MM.1S (cell line): ENCODE measurements around the gene KRTAP2-3.

Experiments used
- DNase-seq: peaks from one replicate; pipeline ENCODE4 v3.0.0-alpha.2; 2015
- H2AFZ ChIP-seq: fragments of 300-600 bp; sonication (generic); 2 replicates; pipeline ENCODE4 v1.6.0; 2016; ENCODE audit warnings: antibody characterized with exemption, low read length
- H3F3A ChIP-seq: fragments of 300-600 bp; sonication (generic); 2 replicates; pipeline ENCODE4 v1.6.1; 2016; ENCODE audit warnings: mild to moderate bottlenecking, antibody characterized with exemption, low read length, moderate library complexity, mixed read lengths; ENCODE audit not compliant: insufficient read depth
- H3K27ac ChIP-seq: fragments of 300-600 bp; sonication (generic); 2 replicates; pipeline ENCODE4 v1.5.1; 2016; ENCODE audit warnings: mild to moderate bottlenecking, low read length
- H3K27me3 ChIP-seq: fragments of 300-600 bp; sonication (generic); replicated peaks from 2 replicates; pipeline ENCODE4 v1.6.0; 2016; ENCODE audit warnings: low read length; ENCODE audit not compliant: insufficient read depth
- H3K36me3 ChIP-seq: fragments of 300-600 bp; sonication (generic); replicated peaks from 2 replicates; pipeline ENCODE4 v1.6.1; 2016; ENCODE audit warnings: mild to moderate bottlenecking, low read length, mixed read lengths; ENCODE audit not compliant: insufficient read depth
- H3K4me1 ChIP-seq: fragments of 300-600 bp; sonication (generic); 2 replicates; pipeline ENCODE4 v1.6.1; 2016; ENCODE audit warnings: low read length, mixed read lengths
- H3K4me2 ChIP-seq: fragments of 300-600 bp; sonication (generic); 2 replicates; pipeline ENCODE4 v1.6.0; 2016; ENCODE audit warnings: low read depth, low read length
- H3K4me3 ChIP-seq: fragments of 300-600 bp; sonication (generic); 2 replicates; pipeline ENCODE4 v1.5.1; 2016; ENCODE audit warnings: low read length, mixed read lengths
- H3K79me2 ChIP-seq: fragments of 300-600 bp; sonication (generic); 2 replicates; pipeline ENCODE4 v1.6.1; 2016; ENCODE audit warnings: mixed run types, low read length, mixed read lengths
- H3K9ac ChIP-seq: fragments of 300-600 bp; sonication (generic); 2 replicates; pipeline ENCODE4 v1.6.1; 2016; ENCODE audit warnings: low read length, mixed read lengths
- H3K9me2 ChIP-seq: fragments of 300-600 bp; sonication (generic); replicated peaks from 2 replicates; pipeline ENCODE4 v1.6.1; 2016; ENCODE audit warnings: mild to moderate bottlenecking, low read length, mixed read lengths; ENCODE audit not compliant: insufficient read depth
- H3K9me3 ChIP-seq: fragments of 300-600 bp; sonication (generic); replicated peaks from 2 replicates; pipeline ENCODE4 v1.6.1; 2016; ENCODE audit warnings: mild to moderate bottlenecking, low read length, mixed read lengths; ENCODE audit not compliant: insufficient read depth
- H4K20me1 ChIP-seq: fragments of 300-600 bp; sonication (generic); 2 replicates; pipeline ENCODE4 v1.6.1; 2016; ENCODE audit warnings: mild to moderate bottlenecking, low read length, moderate library complexity, mixed read lengths; ENCODE audit not compliant: insufficient read depth
- EZH2 ChIP-seq: fragments of 300-600 bp; sonication (generic); optimal IDR thresholded peaks from 2 replicates; pipeline ENCODE3; 2017; ENCODE audit warnings: low read depth, mild to moderate bottlenecking, antibody characterized with exemption, low read length, mixed read lengths
- EZH2phosphoT487 ChIP-seq: fragments of 300-600 bp; sonication (generic); IDR thresholded peaks from 2 replicates; pipeline ENCODE4 v1.6.1; 2018; ENCODE audit warnings: antibody characterized with exemption, low read length
- TF ChIP-seq, protein P1 (sequence below): fragments of 300-600 bp; sonication (generic); IDR thresholded peaks from 2 replicates; pipeline ENCODE4 v1.5.1; 2016; ENCODE audit warnings: antibody characterized with exemption, low read length, mixed read lengths

KRTAP2-3 gene

DNA sequence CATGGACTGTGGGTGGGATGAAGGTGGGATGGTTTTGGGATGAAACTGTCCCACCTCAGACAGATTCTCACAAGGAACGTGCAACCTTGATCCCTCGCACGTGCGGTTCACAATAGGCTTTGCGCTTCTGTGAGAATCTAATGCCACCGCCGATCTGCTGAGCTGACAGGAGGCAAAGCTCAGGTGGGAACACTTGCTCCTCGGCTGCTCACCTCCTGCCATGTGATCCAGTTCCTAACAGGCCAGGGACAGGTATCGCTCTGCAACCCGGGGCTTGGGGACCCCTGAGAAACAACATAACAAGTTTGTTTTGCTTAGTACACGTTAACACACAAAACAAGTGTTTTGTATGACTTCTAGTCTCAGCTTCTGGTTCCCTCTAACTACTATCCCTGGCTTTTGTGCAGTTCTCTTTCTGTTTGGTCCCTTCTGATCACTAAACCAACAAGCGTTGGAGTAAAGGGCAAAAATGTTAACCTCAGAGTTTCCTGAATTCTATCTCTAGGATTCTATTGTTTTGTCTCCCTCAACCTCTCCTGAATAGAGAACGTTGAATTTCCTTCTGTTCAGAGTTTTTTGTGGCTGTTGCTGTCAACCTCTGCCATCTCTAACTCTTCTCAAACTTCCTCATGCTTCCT, 43.2 kb downstream of the KRTAP2-3 start:
- TF ChIP-seq EZH2phosphoT487 (no peak), EZH2 (no peak)
- TF ChIP-seq, protein P1, sequence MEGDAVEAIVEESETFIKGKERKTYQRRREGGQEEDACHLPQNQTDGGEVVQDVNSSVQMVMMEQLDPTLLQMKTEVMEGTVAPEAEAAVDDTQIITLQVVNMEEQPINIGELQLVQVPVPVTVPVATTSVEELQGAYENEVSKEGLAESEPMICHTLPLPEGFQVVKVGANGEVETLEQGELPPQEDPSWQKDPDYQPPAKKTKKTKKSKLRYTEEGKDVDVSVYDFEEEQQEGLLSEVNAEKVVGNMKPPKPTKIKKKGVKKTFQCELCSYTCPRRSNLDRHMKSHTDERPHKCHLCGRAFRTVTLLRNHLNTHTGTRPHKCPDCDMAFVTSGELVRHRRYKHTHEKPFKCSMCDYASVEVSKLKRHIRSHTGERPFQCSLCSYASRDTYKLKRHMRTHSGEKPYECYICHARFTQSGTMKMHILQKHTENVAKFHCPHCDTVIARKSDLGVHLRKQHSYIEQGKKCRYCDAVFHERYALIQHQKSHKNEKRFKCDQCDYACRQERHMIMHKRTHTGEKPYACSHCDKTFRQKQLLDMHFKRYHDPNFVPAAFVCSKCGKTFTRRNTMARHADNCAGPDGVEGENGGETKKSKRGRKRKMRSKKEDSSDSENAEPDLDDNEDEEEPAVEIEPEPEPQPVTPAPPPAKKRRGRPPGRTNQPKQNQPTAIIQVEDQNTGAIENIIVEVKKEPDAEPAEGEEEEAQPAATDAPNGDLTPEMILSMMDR: no peak
- DNase-seq: no peak
- Histone ChIP-seq H3K4me1 (no peaks in the 10 kb centered on the region), H3K27me3 (no peaks in the 10 kb centered on the region), H2AFZ (no peak overlapping the region), H3K4me3 (no peak overlapping the region), H3F3A (no peaks in the 10 kb centered on the region), H3K9me2 (no peaks in the 10 kb centered on the region; the same call in 1 of the 2 replicates), H3K79me2 (no peaks in the 10 kb centered on the region), H3K36me3 (no peaks in the 10 kb centered on the region), H3K9ac (no peak overlapping the region), H3K9me3 (no peaks in the 10 kb centered on the region), H4K20me1 (no peaks in the 10 kb centered on the region), H3K4me2 (no peak overlapping the region), H3K27ac (no peak overlapping the region)

DNA sequence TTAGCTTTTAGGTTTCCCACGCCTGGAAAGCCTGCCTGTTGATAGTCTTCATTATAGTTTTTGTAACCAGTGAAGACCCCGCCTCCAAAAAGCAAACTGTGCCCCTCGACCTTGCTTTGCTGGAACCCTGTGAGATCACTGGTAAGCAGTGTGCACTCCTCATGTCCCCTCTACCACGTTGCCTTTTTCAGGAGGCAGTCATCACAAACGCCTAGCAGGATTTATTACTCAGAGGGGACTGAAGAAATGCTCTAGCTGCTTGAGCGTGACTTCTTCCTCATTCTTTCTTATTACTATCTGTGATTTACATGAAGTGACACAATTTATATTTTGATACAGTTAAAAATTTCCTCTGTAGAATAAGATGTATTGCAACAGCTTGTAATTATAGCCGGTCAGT, 44.5 kb downstream of the KRTAP2-3 start:
- no peaks in the 10 kb centered on the region; the same call in 1 of the 2 replicates for H3K9me2 ChIP-seq
- H3K36me3 ChIP-seq: no peaks in the 10 kb centered on the region
- no peaks in the 10 kb centered on the region for H3K79me2 ChIP-seq
- no peak overlapping the region for H3K4me3 ChIP-seq
- H3F3A ChIP-seq: no peaks in the 10 kb centered on the region
- no peak overlapping the region for H3K27ac ChIP-seq
- H2AFZ ChIP-seq: no peak overlapping the region
- no peaks in the 10 kb centered on the region for H3K4me1 ChIP-seq
- DNase-seq: no peak
- no peak overlapping the region for H3K4me2 ChIP-seq
- H3K9ac ChIP-seq: no peak overlapping the region
- TF ChIP-seq, protein P1: no peak
- TF ChIP-seq EZH2 (no peak), EZH2phosphoT487 (no peak)
- no peaks in the 10 kb centered on the region for H3K27me3 ChIP-seq
- H3K9me3 ChIP-seq: no peaks in the 10 kb centered on the region
- no peaks in the 10 kb centered on the region for H4K20me1 ChIP-seq

DNA sequence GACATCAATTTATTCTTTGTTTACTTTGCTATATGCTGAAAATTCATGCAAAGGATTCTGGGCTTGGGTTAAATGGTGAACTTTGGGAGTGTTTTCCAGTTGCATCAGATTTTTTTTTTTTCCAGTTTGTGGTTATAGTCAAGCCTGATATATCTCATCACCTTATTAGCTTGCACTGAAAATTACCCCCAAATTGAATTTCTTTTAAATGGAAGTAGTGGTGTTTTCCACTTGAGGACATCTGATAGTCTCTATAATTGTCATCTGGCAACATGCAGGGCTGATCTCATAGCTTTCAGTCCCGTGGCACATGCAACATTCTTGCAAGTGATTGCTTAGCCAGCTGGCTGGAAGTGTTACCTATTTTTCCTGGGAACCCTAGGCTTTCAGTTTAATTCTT, 46.3 kb downstream of the KRTAP2-3 start:
- Histone ChIP-seq H3K27me3 (no peaks in the 10 kb centered on the region), H3F3A (no peaks in the 10 kb centered on the region), H3K4me3 (no peak overlapping the region), H3K4me1 (no peaks in the 10 kb centered on the region), H4K20me1 (no peaks in the 10 kb centered on the region), H3K27ac (no peak overlapping the region), H3K4me2 (no peak overlapping the region), H3K36me3 (no peaks in the 10 kb centered on the region), H2AFZ (no peak overlapping the region), H3K9ac (no peak overlapping the region), H3K9me2 (no peaks in the 10 kb centered on the region; the same call in 1 of the 2 replicates), H3K79me2 (no peaks in the 10 kb centered on the region), H3K9me3 (no peaks in the 10 kb centered on the region)
- TF ChIP-seq, protein P1: no peak
- no peak for TF ChIP-seq EZH2phosphoT487
- TF ChIP-seq EZH2: no peak
- DNase-seq: no peak
